NCI-H2107 (cell line): ENCODE measurements around the gene CCDC192.
A peak's percentile ranks its signal among the peaks of the same experiment; 100 is the strongest.

Experiments
- DNase-seq: peaks from one replicate; lab custom pipeline; 2025; lab: John Stamatoyannopoulos, UW

The CCDC192 gene

GRCh38 chr5:127958421-127959011, 255.3 kb downstream of the CCDC192 start:
- DNase-seq: no peak

- peak; percentile 27 for DNase-seq
These were observed 256.1 kb downstream of the CCDC192 start for GRCh38 chr5:127959152-127959764.

DNA sequence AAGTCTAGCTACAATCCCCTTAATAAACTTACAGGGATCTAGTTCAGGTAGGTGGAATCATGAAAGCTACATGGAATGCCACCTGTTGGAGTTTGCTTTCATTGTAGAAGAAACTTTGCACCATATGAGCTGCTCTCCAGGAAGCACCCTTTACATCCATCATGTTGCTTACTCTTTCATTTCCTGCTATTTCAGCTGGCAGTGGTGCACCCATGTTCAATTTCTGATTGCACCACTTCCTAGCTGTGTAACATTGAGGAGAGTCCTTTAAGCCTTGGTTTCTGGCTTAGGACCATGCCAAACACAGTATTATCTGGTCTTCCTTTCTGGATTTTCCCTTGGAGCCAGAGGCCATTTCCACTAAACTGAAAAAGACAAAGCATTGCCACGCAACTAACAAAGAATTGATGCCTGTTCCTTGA, 257.1 kb downstream of the CCDC192 start:
- DNase-seq: no peak

- DNase-seq: no peak
These were observed 258.0 kb downstream of the CCDC192 start for GRCh38 chr5:127961006-127961762.

DNA sequence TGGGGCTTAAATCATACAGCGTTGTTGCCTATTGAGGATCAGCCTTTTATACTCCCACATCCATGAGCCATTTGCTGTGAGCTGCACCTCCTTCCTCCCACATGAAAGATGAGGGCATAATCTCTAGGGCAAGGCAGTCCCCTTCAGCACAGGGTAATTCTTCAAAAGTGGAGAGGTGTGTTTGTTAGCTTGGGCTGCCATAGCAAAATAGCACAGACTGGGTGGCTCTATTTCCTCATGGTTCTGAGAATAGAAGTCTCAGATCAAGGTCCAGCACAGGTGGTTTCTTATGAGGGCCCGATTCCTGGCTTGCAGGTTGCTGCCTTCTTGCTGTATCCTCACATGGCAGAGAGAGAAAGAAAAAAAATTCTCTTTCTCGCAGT, 258.6 kb downstream of the CCDC192 start:
- no peak for DNase-seq

- no peak for DNase-seq
These were observed 259.3 kb downstream of the CCDC192 start for GRCh38 chr5:127962491-127962890.

DNA sequence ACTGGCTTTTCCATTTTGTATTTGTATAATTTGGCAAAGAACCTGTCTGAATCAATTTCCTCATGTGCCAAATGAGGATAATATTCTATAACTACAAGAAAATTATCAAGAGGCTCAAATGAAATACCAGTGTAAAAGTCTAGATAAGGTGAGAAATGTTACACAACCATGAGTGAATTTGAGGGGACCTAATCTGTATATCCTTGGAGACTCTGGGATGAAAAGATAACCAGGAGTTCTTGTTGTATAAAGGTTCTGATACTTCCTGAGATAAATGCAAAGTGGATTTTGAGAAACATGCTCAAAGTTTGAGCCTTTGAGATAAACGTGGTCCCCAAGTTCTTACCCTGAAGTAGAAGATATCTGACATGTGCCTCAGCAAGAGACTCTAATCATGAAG, 260.0 kb downstream of the CCDC192 start:
- no peak for DNase-seq

DNA sequence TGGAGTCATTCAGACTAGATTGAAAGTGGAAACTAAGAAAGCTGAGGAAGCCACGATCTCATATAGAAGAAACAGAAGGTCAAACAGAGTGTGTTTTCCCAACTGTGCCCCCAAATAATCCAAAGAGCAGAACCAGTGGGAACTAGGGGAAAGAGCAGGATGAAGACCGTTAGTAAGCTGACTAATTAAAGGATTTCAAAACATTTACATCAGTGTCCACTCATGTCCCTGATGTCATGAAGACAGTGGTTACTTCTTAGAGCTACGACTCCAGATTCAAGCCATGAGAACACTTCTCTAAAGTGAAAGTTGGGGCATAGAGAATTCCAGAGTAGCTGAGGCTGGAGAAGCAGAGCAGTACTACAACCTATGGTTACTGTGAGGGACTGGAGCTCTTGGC, 260.7 kb downstream of the CCDC192 start:
- DNase-seq: no peak

- no peak for DNase-seq
These were observed 264.3 kb downstream of the CCDC192 start for GRCh38 chr5:127967323-127967982.

DNA sequence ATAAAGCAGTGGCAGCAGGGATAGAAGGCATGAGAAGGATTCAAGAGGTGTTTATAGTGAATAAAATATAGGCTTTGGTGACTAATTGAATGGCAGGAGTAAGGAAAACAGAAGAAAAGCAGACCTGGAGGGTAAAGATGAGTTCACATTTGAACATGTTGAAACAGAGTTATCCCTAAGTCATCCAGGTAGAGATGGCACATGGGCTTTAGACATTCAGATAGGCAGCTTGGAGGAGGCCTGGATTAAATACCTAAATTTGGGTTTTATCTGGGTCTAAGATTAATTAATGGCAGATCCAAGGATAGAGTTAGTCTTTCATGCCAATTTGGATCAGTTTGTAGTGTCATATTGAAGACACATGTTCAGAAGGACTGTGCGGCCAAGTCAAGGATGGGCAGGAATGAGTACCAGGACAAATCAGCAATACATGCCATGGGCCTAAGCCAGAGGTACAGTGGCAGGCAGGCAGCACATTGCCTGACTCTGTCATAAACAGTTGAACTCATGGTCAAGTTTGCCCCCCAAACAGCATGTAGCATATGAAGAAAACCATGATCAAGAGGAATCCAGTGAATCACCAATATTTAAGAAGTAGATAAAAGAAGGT, 264.9 kb downstream of the CCDC192 start:
- DNase-seq: no peak

DNA sequence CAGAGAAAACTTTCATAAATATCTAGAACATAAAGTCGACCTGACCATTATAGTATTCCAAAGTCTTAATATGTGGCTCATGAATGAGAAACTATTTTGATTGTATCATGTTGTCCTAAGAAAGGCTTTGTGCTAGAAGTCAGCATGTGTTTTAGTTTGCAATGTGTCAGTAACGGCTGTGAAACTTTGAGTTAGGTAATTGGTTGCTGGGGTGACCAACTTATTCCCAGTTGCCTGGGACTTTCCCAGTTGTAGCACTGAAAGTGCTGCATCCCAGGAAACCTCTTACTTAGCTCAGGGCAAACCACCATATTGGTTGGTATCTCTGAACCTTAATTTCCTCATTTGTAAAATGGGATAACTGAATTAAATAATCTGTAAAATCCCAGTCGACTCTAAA, 265.8 kb downstream of the CCDC192 start:
- no peak for DNase-seq

- no peak for DNase-seq
These were observed 266.5 kb downstream of the CCDC192 start for GRCh38 chr5:127969651-127970050.

DNA sequence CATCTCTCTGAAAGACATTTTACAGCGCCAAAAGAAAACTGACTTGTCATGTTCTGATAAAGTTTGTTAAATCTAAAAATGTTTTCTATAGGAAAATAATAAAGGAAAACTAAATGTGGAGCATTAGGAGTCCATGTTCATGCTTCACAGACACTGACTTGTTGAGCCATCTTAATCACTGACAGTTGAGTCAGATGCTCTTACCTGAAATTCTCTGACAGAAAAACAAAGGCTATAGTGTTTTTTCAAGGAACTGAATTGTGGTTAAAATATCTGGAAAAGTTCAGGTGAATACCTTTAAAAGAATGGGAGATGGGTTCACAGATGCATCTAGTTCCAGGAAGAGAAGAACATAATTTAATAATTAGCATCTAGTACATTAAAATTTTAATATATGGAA, 266.9 kb downstream of the CCDC192 start:
- DNase-seq: no peak

GRCh38 chr5:127970854-127971425, 267.7 kb downstream of the CCDC192 start:
- DNase-seq: no peak

DNA sequence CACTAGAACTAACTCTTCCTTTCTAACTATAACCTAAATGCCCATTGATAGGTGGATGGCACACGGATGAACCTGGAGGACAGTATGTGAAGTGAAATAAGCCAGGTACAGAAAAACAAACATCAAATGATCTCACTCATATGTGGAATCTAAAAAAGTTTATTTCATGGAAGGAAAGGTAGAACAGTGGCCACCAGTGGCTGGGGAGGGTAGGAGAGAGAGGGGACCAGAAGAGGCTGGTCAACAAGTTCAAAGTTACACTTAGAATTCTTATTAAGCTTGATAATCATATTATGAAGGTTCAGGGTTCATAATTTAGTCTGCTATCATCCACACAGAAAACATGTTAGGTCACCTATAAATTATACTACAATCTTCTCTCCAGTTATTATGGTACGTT, 272.8 kb downstream of the CCDC192 start:
- DNase-seq: no peak

DNA sequence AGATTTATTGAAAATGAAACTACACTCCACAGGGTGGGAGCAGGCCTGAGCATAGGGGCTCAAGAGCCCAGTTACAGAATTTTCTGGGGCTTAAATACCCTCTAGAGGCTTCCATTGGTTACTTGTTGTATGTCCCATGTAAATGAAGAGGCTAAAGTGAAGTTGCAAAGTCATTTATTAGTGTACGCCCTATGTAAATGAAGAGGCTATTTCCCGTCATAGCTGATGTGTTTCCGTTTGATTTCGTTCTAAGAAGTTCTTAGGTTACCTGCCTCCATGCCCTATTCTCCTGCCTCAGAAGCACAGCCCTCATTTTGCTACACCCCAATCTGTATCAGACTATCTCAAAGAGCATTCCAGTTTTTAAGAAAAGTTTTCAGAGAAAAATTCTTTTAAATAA, 273.3 kb downstream of the CCDC192 start:
- no peak for DNase-seq

- DNase-seq: no peak
These were observed 274.0 kb downstream of the CCDC192 start for GRCh38 chr5:127976991-127977717.

- DNase-seq: no peak
These were observed 275.6 kb downstream of the CCDC192 start for GRCh38 chr5:127978738-127979300.

DNA sequence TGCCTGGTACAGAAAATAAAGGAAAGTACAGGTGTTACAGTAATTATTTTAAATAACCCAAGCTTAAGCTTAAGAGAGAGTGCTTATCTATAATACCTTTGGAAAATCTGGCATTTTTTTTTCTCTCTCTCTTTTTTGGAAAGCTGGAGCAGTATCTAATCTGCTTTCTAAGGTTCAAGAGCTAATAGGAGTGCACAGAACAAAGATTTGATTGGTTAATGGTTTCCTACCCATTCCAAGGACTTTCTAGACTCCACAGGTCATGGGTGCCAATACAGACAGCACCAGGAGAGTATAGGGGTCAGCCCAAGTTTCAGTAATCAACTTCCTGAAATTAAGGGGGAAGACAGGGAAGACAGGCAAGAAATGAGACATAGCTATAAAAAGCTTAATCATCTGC, 276.3 kb downstream of the CCDC192 start:
- no peak for DNase-seq

DNA sequence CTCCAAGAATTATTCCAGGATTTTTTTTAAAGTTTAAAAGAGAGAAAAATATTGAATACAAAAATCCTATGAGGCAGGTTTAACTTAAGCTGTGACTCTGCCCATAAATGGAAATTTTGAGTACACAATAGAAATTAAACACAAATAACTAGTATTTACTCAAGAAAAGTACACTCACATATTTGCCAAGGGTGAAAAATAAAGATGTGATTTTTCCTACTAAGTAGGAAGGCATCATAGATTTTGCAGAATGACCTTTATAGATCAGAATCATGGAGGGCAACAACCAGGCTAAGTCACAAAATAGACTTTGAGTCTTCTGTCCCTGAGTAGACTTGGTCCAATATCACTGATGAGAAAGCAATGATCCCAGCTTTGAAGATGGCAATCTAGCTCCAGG, 277.7 kb downstream of the CCDC192 start:
- no peak for DNase-seq

DNA sequence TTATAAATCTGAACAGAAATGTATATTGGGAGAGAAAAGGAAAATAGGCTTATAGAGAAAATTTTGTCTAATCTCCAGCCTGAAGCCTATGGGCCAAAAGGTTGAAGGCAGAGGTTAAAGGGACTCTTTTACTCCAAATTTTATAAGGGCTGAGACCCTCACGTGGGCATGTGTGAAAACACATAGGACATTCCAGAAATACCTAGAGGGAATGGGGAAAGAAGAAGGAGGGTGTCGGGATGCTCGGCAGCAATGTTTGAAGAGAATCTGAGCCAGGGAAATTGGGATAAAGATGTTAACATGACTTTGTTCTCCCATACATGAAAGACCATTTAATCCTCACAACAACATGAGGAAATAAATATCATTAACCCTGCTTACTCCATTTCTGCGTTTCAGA, 278.3 kb downstream of the CCDC192 start:
- DNase-seq: no peak
